Neural progenitor cell (in vitro differentiated cells): ENCODE results near the gene JAK3. TPM values are rescaled to one million over a fixed set of nuclear protein-coding genes. Genes with fewer than 3 reads are reported as not detected.

ENCODE experiments used
- DNase-seq: peaks from one replicate; pipeline ENCODE4 v3.0.0-alpha.2; 2016; ENCODE audit warnings: low spot score
- H2AFZ ChIP-seq: fragments of 200-600 bp; sonication (generic); replicated peaks from 2 replicates; pipeline ENCODE4 v1.6.1; 2016; ENCODE audit warnings: antibody characterized with exemption
- H3F3A ChIP-seq: fragments of 200-600 bp; sonication (generic); 2 replicates; pipeline ENCODE4 v1.6.1; 2016; ENCODE audit warnings: antibody characterized with exemption, low read depth
- H3K27ac ChIP-seq: fragments of 200-600 bp; sonication (generic); 2 replicates; pipeline ENCODE4 v1.5.1; 2016; ENCODE audit warnings: mild to moderate bottlenecking
- H3K27me3 ChIP-seq: fragments of 200-600 bp; sonication (generic); 2 replicates; pipeline ENCODE4 v1.6.1; 2016; ENCODE audit warnings: mild to moderate bottlenecking, moderate library complexity
- H3K36me3 ChIP-seq: fragments of 200-600 bp; sonication (generic); 2 replicates; pipeline ENCODE4 v1.5.1; 2016
- H3K4me1 ChIP-seq: fragments of 200-600 bp; sonication (generic); 2 replicates; pipeline ENCODE4 v1.6.1; 2016; ENCODE audit warnings: mixed run types
- H3K4me2 ChIP-seq: fragments of 200-600 bp; sonication (generic); 2 replicates; pipeline ENCODE4 v1.6.1; 2016
- H3K4me3 ChIP-seq: fragments of 200-600 bp; sonication (generic); 2 replicates; pipeline ENCODE4 v1.5.1; 2016
- H3K79me2 ChIP-seq: fragments of 200-600 bp; sonication (generic); 2 replicates; pipeline ENCODE4 v1.6.1; 2016; ENCODE audit warnings: low read depth
- H3K9ac ChIP-seq: fragments of 200-600 bp; sonication (generic); 2 replicates; pipeline ENCODE4 v1.6.1; 2016
- H3K9me3 ChIP-seq: fragments of 200-600 bp; sonication (generic); 2 replicates; pipeline ENCODE4 v1.5.1; 2016; ENCODE audit warnings: low read depth
- H4K20me1 ChIP-seq: fragments of 200-600 bp; sonication (generic); 2 replicates; pipeline ENCODE4 v1.6.1; 2016; ENCODE audit warnings: low read depth
- H3K27ac Mint-ChIP-seq: 3 replicates; pipeline ENCODE4 v1.8.0; 2021; ENCODE audit warnings: mixed read lengths
- H3K27me3 Mint-ChIP-seq: 2 replicates; pipeline ENCODE4 v1.8.0; 2022; ENCODE audit warnings: low read depth, mild to moderate bottlenecking, inconsistent platforms, moderate library complexity, mixed read lengths; ENCODE audit not compliant: insufficient read depth
- H3K36me3 Mint-ChIP-seq: 3 replicates; pipeline ENCODE4 v1.8.0; 2021; ENCODE audit warnings: mixed read lengths
- H3K4me1 Mint-ChIP-seq: 3 replicates; pipeline ENCODE4 v1.8.0; 2021; ENCODE audit warnings: mixed read lengths
- H3K4me3 Mint-ChIP-seq: 3 replicates; pipeline ENCODE4 v1.8.0; 2021; ENCODE audit warnings: mild to moderate bottlenecking, moderate library complexity, mixed read lengths
- H3K9me3 Mint-ChIP-seq: 3 replicates; pipeline ENCODE4 v1.8.0; 2020; ENCODE audit warnings: mixed read lengths
- CTCF ChIP-seq: fragments of 200-600 bp; sonication (generic); IDR thresholded peaks from 2 replicates; pipeline ENCODE4 v1.5.1; 2017; ENCODE audit warnings: antibody characterized with exemption, mild to moderate bottlenecking
- EZH2 ChIP-seq: fragments of 200-600 bp; sonication (generic); IDR thresholded peaks from 2 replicates; pipeline ENCODE4 v1.6.1; 2017; ENCODE audit warnings: antibody characterized with exemption, mild to moderate bottlenecking, moderate library complexity
- EZH2phosphoT487 ChIP-seq: fragments of 200-600 bp; sonication (generic); IDR thresholded peaks from 2 replicates; pipeline ENCODE4 v1.6.1; 2017; ENCODE audit warnings: antibody characterized with exemption
- total RNA-seq: library from RNA; depleted of rRNA; stranded (reverse); fragments of >200 nt; gene quantifications from 2 replicates; pipeline ENCODE4 v1.2.3, GENCODE V29; 2015; ENCODE audit warnings: low replicate concordance

The JAK3 gene
- total RNA-seq, 1 donor from 2014 or later: 3.4 TPM

GRCh38 chr19:17817668-17818363 is 30.0 kb downstream of the JAK3 start:
- no peak for DNase-seq
- H3K4me3 Mint-ChIP-seq: no peak overlapping the region
- no peaks in the 10 kb centered on the region for H3K4me1 Mint-ChIP-seq
- Histone ChIP-seq H3K9ac (no peak overlapping the region), H3K9me3 (no peaks in the 10 kb centered on the region), H3F3A (no peaks in the 10 kb centered on the region), H3K4me1 (no peaks in the 10 kb centered on the region), H4K20me1 (no peaks in the 10 kb centered on the region), H3K36me3 (no peaks in the 10 kb centered on the region), H3K4me3 (no peak overlapping the region), H3K79me2 (no peaks in the 10 kb centered on the region), H3K4me2 (no peak overlapping the region), H2AFZ (no peak overlapping the region), H3K27ac (no peak overlapping the region), H3K27me3 (no peaks in the 10 kb centered on the region)
- TF ChIP-seq EZH2phosphoT487 (no peak), CTCF (no peak), EZH2 (no peak)
- H3K9me3 Mint-ChIP-seq: no peaks in the 10 kb centered on the region
- peaks cover 2% of the 10 kb centered on the region for H3K27me3 Mint-ChIP-seq
- H3K27ac Mint-ChIP-seq: no peak overlapping the region
- no peaks in the 10 kb centered on the region for H3K36me3 Mint-ChIP-seq

GRCh38 chr19:17812099-17812498 is 35.7 kb downstream of the JAK3 start:
- Histone ChIP-seq H3K79me2 (no peaks in the 10 kb centered on the region), H3F3A (no peaks in the 10 kb centered on the region), H3K9ac (no peak overlapping the region), H3K9me3 (no peaks in the 10 kb centered on the region), H3K27me3 (no peaks in the 10 kb centered on the region), H3K4me1 (no peaks in the 10 kb centered on the region), H2AFZ (no peak overlapping the region), H3K4me2 (no peak overlapping the region), H3K27ac (no peak overlapping the region), H3K36me3 (no peaks in the 10 kb centered on the region), H3K4me3 (no peak overlapping the region), H4K20me1 (no peaks in the 10 kb centered on the region)
- no peak overlapping the region for H3K4me3 Mint-ChIP-seq
- H3K4me1 Mint-ChIP-seq: no peaks in the 10 kb centered on the region
- peak overlapping the region; percentile 6 for H3K27ac Mint-ChIP-seq
- TF ChIP-seq EZH2 (no peak), EZH2phosphoT487 (no peak), CTCF (no peak)
- no peaks in the 10 kb centered on the region for H3K36me3 Mint-ChIP-seq
- peaks cover 7% of the 10 kb centered on the region for H3K27me3 Mint-ChIP-seq
- no peaks in the 10 kb centered on the region for H3K9me3 Mint-ChIP-seq
- DNase-seq: no peak

GRCh38 chr19:17811681-17812080 is 36.1 kb downstream of the JAK3 start:
- H3K36me3 Mint-ChIP-seq: no peaks in the 10 kb centered on the region
- H3K4me1 Mint-ChIP-seq: no peaks in the 10 kb centered on the region
- DNase-seq: no peak
- Histone ChIP-seq H3K9ac (no peak overlapping the region), H3K27ac (no peak overlapping the region), H3K27me3 (no peaks in the 10 kb centered on the region), H3K9me3 (no peaks in the 10 kb centered on the region), H4K20me1 (no peaks in the 10 kb centered on the region), H3K36me3 (no peaks in the 10 kb centered on the region), H3K4me2 (no peak overlapping the region), H3F3A (no peaks in the 10 kb centered on the region), H3K4me1 (no peaks in the 10 kb centered on the region), H2AFZ (no peak overlapping the region), H3K79me2 (no peaks in the 10 kb centered on the region), H3K4me3 (no peak overlapping the region)
- H3K4me3 Mint-ChIP-seq: no peak overlapping the region
- H3K27ac Mint-ChIP-seq: no peak overlapping the region
- H3K9me3 Mint-ChIP-seq: no peaks in the 10 kb centered on the region
- H3K27me3 Mint-ChIP-seq: peaks cover 7% of the 10 kb centered on the region
- no peak for TF ChIP-seq CTCF
- TF ChIP-seq EZH2phosphoT487: no peak
- no peak for TF ChIP-seq EZH2
